H1 (cell line): ENCODE measurements around the gene RSPO3. TPM values are rescaled to one million over a fixed set of nuclear protein-coding genes. Genes with fewer than 3 reads are reported as not detected.

Source experiments
- CTCF ChIA-PET: fragments of 300-600 bp; sonication (Branson Sonifier 250); formaldehyde crosslinking; loops from one replicate; lab custom pipeline; 2021; ENCODE audit not compliant: partially characterized antibody; lab: Charles Lee
- POLR2A ChIA-PET: fragments of 300-600 bp; sonication (Branson Sonifier 250); formaldehyde crosslinking; loops from one replicate; lab custom pipeline; 2021; ENCODE audit warnings: inconsistent platforms; ENCODE audit not compliant: partially characterized antibody; lab: Charles Lee
- DNase-seq, 2 experiments: peaks; one replicate each; pipeline versions ENCODE4 v3.0.0 to v3.0.0-alpha.2; 2010 to 2022; ENCODE audit warnings: low spot score in 2 of 2, low read depth in 1 of 2, mixed read lengths in 1 of 2
- FAIRE-seq: peaks from 2 replicates; lab custom pipeline; 2011; peaks lifted over from hg19 to GRCh38; lab: Jason Lieb, UNC
- H2AFZ ChIP-seq: 2 replicates; pipeline ENCODE4 v1.8.1; 2012; ENCODE audit warnings: low read length, inconsistent platforms
- H2AK5ac ChIP-seq: 2 replicates; pipeline ENCODE4 v1.6.1; 2013; ENCODE audit warnings: low read depth, low read length
- H2BK120ac ChIP-seq: replicated peaks from 2 replicates; pipeline ENCODE3; 2013; ENCODE audit warnings: low read depth, low read length, inconsistent platforms
- H2BK12ac ChIP-seq: 2 replicates; pipeline ENCODE4 v1.6.1; 2013; ENCODE audit warnings: low read depth, low read length
- H2BK15ac ChIP-seq: 2 replicates; pipeline ENCODE4 v1.6.1; 2013; ENCODE audit warnings: low read length
- H2BK20ac ChIP-seq: 2 replicates; pipeline ENCODE4 v1.6.1; 2013; ENCODE audit warnings: low read length
- H2BK5ac ChIP-seq: 2 replicates; pipeline ENCODE4 v1.6.1; 2013; ENCODE audit warnings: low read depth, low read length
- H3K14ac ChIP-seq: 2 replicates; pipeline ENCODE4 v1.6.1; 2013; ENCODE audit warnings: inconsistent platforms; ENCODE audit not compliant: insufficient read length
- H3K18ac ChIP-seq: 2 replicates; pipeline ENCODE4 v1.6.1; 2013; ENCODE audit warnings: low read length; ENCODE audit errors: extremely low read depth
- H3K23ac ChIP-seq: 2 replicates; pipeline ENCODE4 v1.6.1; 2013; ENCODE audit warnings: inconsistent platforms; ENCODE audit not compliant: insufficient read length
- H3K23me2 ChIP-seq: 2 replicates; pipeline ENCODE4 v1.6.1; 2013; ENCODE audit warnings: low read depth, low read length
- H3K27ac ChIP-seq: 2 replicates; pipeline ENCODE4 v1.6.1; 2011; ENCODE audit warnings: low read depth, low read length, inconsistent platforms
- H3K27me3 ChIP-seq, 4 experiments: replicated peaks in 1 of 4; 1 replicate in 1 of 4; 2 replicates in 3 of 4; pipeline versions ENCODE4 v1.6.1 to v1.8.1; 2011 to 2013; ENCODE audit warnings: low read length in 3 of 4, mild to moderate bottlenecking in 3 of 4, inconsistent platforms in 2 of 4, mixed read lengths in 2 of 4, moderate library complexity in 1 of 4; ENCODE audit not compliant: control insufficient read depth in 3 of 4, insufficient read depth in 3 of 4; ENCODE audit errors: extremely low read depth in 1 of 4
- H3K36me3 ChIP-seq, 4 experiments: 2 replicates each; pipeline versions ENCODE4 v1.6.1 to v1.8.1; 2011 to 2013; ENCODE audit warnings: mild to moderate bottlenecking in 4 of 4, low read length in 3 of 4, moderate library complexity in 2 of 4, control low read depth in 1 of 4, inconsistent platforms in 1 of 4; ENCODE audit not compliant: insufficient read depth in 4 of 4, control insufficient read depth in 2 of 4
- H3K4ac ChIP-seq: replicated peaks from 2 replicates; pipeline ENCODE3; 2013; ENCODE audit warnings: low read length, low read depth, mixed read lengths, inconsistent platforms; ENCODE audit not compliant: insufficient read length
- H3K4me1 ChIP-seq, 4 experiments: replicated peaks in 1 of 4; 1 replicate in 1 of 4; 2 replicates in 3 of 4; pipeline versions ENCODE4 v1.6.1 to v1.8.1; 2011 to 2013; ENCODE audit warnings: low read length in 3 of 4, inconsistent platforms in 2 of 4, mixed read lengths in 1 of 4; ENCODE audit not compliant: insufficient read depth in 4 of 4, control insufficient read depth in 3 of 4
- H3K4me2 ChIP-seq, 2 experiments: 2 replicates each; pipeline versions ENCODE4 v1.6.1 to v1.8.1; 2011 to 2013; ENCODE audit warnings: low read depth in 2 of 2, low read length in 2 of 2, control low read depth in 1 of 2, inconsistent platforms in 1 of 2, mild to moderate bottlenecking in 1 of 2; ENCODE audit not compliant: insufficient read depth in 1 of 2
- H3K4me3 ChIP-seq, 4 experiments: fragments of 200-600, 300-600 bp in 1 of 4; sonication (generic), shearing (Covaris generic), sonication (Bioruptor Twin) in 1 of 4; 2 replicates each; pipeline versions ENCODE4 v1.5.1 to v1.8.1; 2011 to 2016; ENCODE audit warnings: low read length in 4 of 4, low read depth in 3 of 4, control low read depth in 2 of 4, inconsistent platforms in 2 of 4, mild to moderate bottlenecking in 2 of 4, mixed read lengths in 1 of 4, moderate library complexity in 1 of 4; ENCODE audit not compliant: insufficient read depth in 2 of 4; ENCODE audit errors: extremely low read depth in 1 of 4
- H3K56ac ChIP-seq: replicated peaks from 2 replicates; pipeline ENCODE3; 2013; ENCODE audit warnings: low read depth, mild to moderate bottlenecking, mixed read lengths, low read length, inconsistent platforms; ENCODE audit not compliant: insufficient read length
- H3K79me1 ChIP-seq: 2 replicates; pipeline ENCODE4 v1.6.1; 2013; ENCODE audit warnings: low read depth, low read length, control low read depth
- H3K79me2 ChIP-seq, 2 experiments: 2 replicates each; pipeline versions ENCODE4 v1.6.1 to v1.8.1; 2012 to 2013; ENCODE audit warnings: low read length in 2 of 2, mild to moderate bottlenecking in 2 of 2, inconsistent platforms in 1 of 2; ENCODE audit not compliant: insufficient read depth in 2 of 2, control insufficient read depth in 1 of 2
- H3K9ac ChIP-seq, 4 experiments: replicated peaks in 1 of 4; 1 replicate in 1 of 4; 2 replicates in 3 of 4; pipeline versions ENCODE4 v1.6.1 to v1.8.1; 2011 to 2013; ENCODE audit warnings: low read depth in 3 of 4, low read length in 3 of 4, control low read depth in 2 of 4, mild to moderate bottlenecking in 2 of 4, moderate library complexity in 2 of 4, inconsistent platforms in 1 of 4; ENCODE audit errors: extremely low read depth in 1 of 4
- H3K9me3 ChIP-seq, 2 experiments: 2 replicates each; pipeline versions ENCODE4 v1.6.1 to v1.8.1; 2012 to 2013; ENCODE audit warnings: mild to moderate bottlenecking in 2 of 2, moderate library complexity in 2 of 2, control low read depth in 1 of 2, inconsistent platforms in 1 of 2, low read depth in 1 of 2, low read length in 1 of 2, mixed read lengths in 1 of 2; ENCODE audit not compliant: insufficient read depth in 2 of 2
- H4K20me1 ChIP-seq, 2 experiments: replicated peaks in 1 of 2; 2 replicates each; pipeline versions ENCODE3 to v1.8.1; 2011 to 2013; ENCODE audit warnings: inconsistent platforms in 2 of 2, low read length in 2 of 2, mild to moderate bottlenecking in 1 of 2; ENCODE audit not compliant: insufficient read depth in 2 of 2, control insufficient read depth in 1 of 2
- H4K5ac ChIP-seq: 2 replicates; pipeline ENCODE4 v1.6.1; 2013; ENCODE audit warnings: low read length, low read depth, mixed read lengths, inconsistent platforms; ENCODE audit not compliant: insufficient read length
- H4K8ac ChIP-seq: 2 replicates; pipeline ENCODE4 v1.8.0; 2013; ENCODE audit warnings: mild to moderate bottlenecking, moderate library complexity, low read length, inconsistent platforms; ENCODE audit not compliant: insufficient read depth; ENCODE audit errors: extremely low read depth
- H4K91ac ChIP-seq: replicated peaks from 2 replicates; pipeline ENCODE3; 2013; ENCODE audit warnings: low read length, mixed read lengths, inconsistent platforms; ENCODE audit not compliant: insufficient read length
- CBX8 ChIP-seq: fragments of 300-800, 300-1000 bp; sonication (generic); IDR thresholded peaks from 2 replicates; pipeline ENCODE4 v1.7.1; 2016; ENCODE audit warnings: low read depth, low read length, borderline replicate concordance
- EP300 ChIP-seq, 2 experiments: IDR thresholded peaks; 1 replicate in 1 of 2; 2 replicates in 1 of 2; pipeline ENCODE4 v1.6.1; 2011 to 2012; ENCODE audit warnings: low read depth in 2 of 2, low read length in 2 of 2, mild to moderate bottlenecking in 2 of 2, borderline replicate concordance in 1 of 2, inconsistent platforms in 1 of 2, moderate library complexity in 1 of 2
- GTF2F1 ChIP-seq: IDR thresholded peaks from 2 replicates; pipeline ENCODE4 v1.6.1; 2012; ENCODE audit warnings: low read depth, low read length, improper control_type of control experiment, borderline replicate concordance
- RBBP5 ChIP-seq: IDR thresholded peaks from 2 replicates; pipeline ENCODE4 v1.7.1; 2012; ENCODE audit warnings: low read depth, mild to moderate bottlenecking, inconsistent platforms, low read length, moderate library complexity, borderline replicate concordance
- SIN3A ChIP-seq, 2 experiments: IDR thresholded peaks in 1 of 2; conservative IDR thresholded peaks in 1 of 2; 2 replicates each; pipeline ENCODE4 v1.6.1; 2011 to 2012; ENCODE audit warnings: low read length in 2 of 2, improper control_type of control experiment in 1 of 2, low read depth in 1 of 2, mild to moderate bottlenecking in 1 of 2
- SRF ChIP-seq: IDR thresholded peaks from 2 replicates; pipeline ENCODE4 v1.6.1; 2011; ENCODE audit warnings: mild to moderate bottlenecking, low read depth, low read length, moderate library complexity
- SUZ12 ChIP-seq: fragments of 200-600 bp; sonication (generic); IDR thresholded peaks from 2 replicates; pipeline ENCODE4 v1.6.1; 2012; ENCODE audit warnings: mild to moderate bottlenecking, inconsistent platforms, low read length, moderate library complexity, mixed read lengths
- WGBS, 2 experiments: shearing (Covaris generic) in 1 of 2; methylation state at CpG; one replicate each; pipeline versions ENCODE4 v1.1.6 to v1.1.7; 2013 to 2015; ENCODE audit warnings: low lambda C conversion rate in 2 of 2, mixed read lengths in 2 of 2, inconsistent platforms in 1 of 2, low coverage in 1 of 2, missing lambda C conversion rate in 1 of 2; ENCODE audit not compliant: insufficient replicate concordance in 2 of 2, insufficient coverage in 1 of 2, insufficient read length in 1 of 2; ENCODE audit errors: extremely low coverage in 1 of 2, missing lambda C conversion rate in 1 of 2; 5-methylcytosine and 5-hydroxymethylcytosine counted together
- polyA plus RNA-seq, 7 experiments: library from polyadenylated mRNA; depleted of rRNA in 3 of 7; stranded (reverse) in 5 of 7; unstranded in 2 of 7; fragments of >200 nt in 5 of 7; fragments of 200-250 nt in 2 of 7; gene quantifications; 1 replicate in 5 of 7; 2 replicates in 1 of 7; 4 replicates in 1 of 7; pipeline versions ENCODE4 v1.2.1 to v1.2.3, GENCODE V29; 2011 to 2013; ENCODE audit warnings: missing spikeins in 2 of 7, mixed read lengths in 2 of 7
- total RNA-seq: library from RNA; stranded (reverse); fragmentation: NEBNext Ultra II Directional; extraction: Animal tissue kit (Norgen Biotek cat#: 25700); gene quantifications from 2 replicates; pipeline ENCODE4 v1.2.1, GENCODE V29; 2021

The RSPO3 gene
- total and polyA plus RNA-seq, 2 of the 8 experiments (the other 6 are each of a cell fraction or from before 2014, with no cell fraction given), result not detected

- no peak for DNase-seq
- H2AK5ac ChIP-seq, result no peak overlapping the region
- CTCF ChIA-PET, result interaction anchor here (0.9 to 2.0 kb wide), 2 partner anchors 9 to 57 kb away, joined by 3 to 8 read pairs; no protein-coding TSS in a partner anchor
- no peaks in the 10 kb centered on the region for H3K9me3 ChIP-seq
- H2BK12ac ChIP-seq, result no peak overlapping the region
- no peak overlapping the region for H3K4me3 ChIP-seq
- H4K8ac ChIP-seq, result no peak overlapping the region
- no peak overlapping the region for H2BK15ac ChIP-seq
- H4K5ac ChIP-seq, result no peak overlapping the region
- H4K20me1 ChIP-seq, result no peaks in the 10 kb centered on the region
- H2BK120ac ChIP-seq, result no peak overlapping the region
- no peak overlapping the region for H3K56ac ChIP-seq
- TF ChIP-seq RBBP5 (no peak), EP300 (IDR thresholded peaks at IDR 0.05; ENCODE audit: borderline replicate concordance in 1 of 2, low read depth in 2 of 2, low read length in 2 of 2) (no peak), SUZ12 (no peak), GTF2F1 (no peak), SIN3A (conservative IDR thresholded peaks at IDR 0.05 in 1 of 2, IDR thresholded peaks at IDR 0.05 in 1 of 2; ENCODE audit: low read depth in 1 of 2, low read length in 2 of 2) (no peak), CBX8 (no peak), SRF (no peak)
- TF ChIP-seq, all 59 proteins: peak for 0
- WGBS, 2 experiments, result 90% methylated on average over 5 of the region's 5 CpGs; no CpG with 5 or more reads in 1 of the 2 experiments
- Histone ChIP-seq H3K4me1 (no peaks in the 10 kb centered on the region), H3K4ac (no peak overlapping the region), H3K23ac (no peak overlapping the region), H3K36me3 (no peaks in the 10 kb centered on the region), H3K27ac (no peak overlapping the region), H3K9ac (no peak overlapping the region), H2BK5ac (no peak overlapping the region), H2AFZ (no peak overlapping the region), H3K79me1 (no peaks in the 10 kb centered on the region), H3K27me3 (no peaks in the 10 kb centered on the region), H3K23me2 (no peaks in the 10 kb centered on the region), H3K18ac (no peak overlapping the region), H3K79me2 (no peaks in the 10 kb centered on the region), H4K91ac (no peak overlapping the region), H3K4me2 (no peak overlapping the region), H2BK20ac (no peak overlapping the region), H3K14ac (no peak overlapping the region)
- no peak for FAIRE-seq
- POLR2A ChIA-PET, result no interaction called here
Observed at GRCh38 chr6:127198549-127198948, 80.1 kb downstream of the RSPO3 start.
